Mucosa of descending colon (tissue), 3 donors: ENCODE measurements around the gene SORBS1. TPM values are rescaled to one million over a fixed set of nuclear protein-coding genes. Genes with fewer than 3 reads are reported as not detected.

Source experiments
- ATAC-seq: fragments of 200-7000 bp; cut with Tn5 transposase; one replicate; pipeline ENCODE4 v1.9.1; 2020; ENCODE audit warnings: mild to moderate bottlenecking, moderate library complexity
- DNase-seq, 3 donors: peaks; one replicate each; pipeline ENCODE4 v3.0.0-alpha.2; 2020
- H3K36me3 ChIP-seq: fragments of 200-600 bp; one replicate; pipeline ENCODE4 v1.8.0; 2021; ENCODE audit warnings: low read depth, mild to moderate bottlenecking
- H3K4me1 ChIP-seq: fragments of 200-600 bp; one replicate; pipeline ENCODE4 v1.8.0; 2021; ENCODE audit warnings: low read depth, mild to moderate bottlenecking
- H3K4me3 ChIP-seq: fragments of 200-600 bp; one replicate; pipeline ENCODE4 v1.8.0; 2021; ENCODE audit warnings: mild to moderate bottlenecking
- H3K9me3 ChIP-seq: fragments of 200-600 bp; one replicate; pipeline ENCODE4 v1.8.0; 2021; ENCODE audit warnings: mild to moderate bottlenecking
- intact Hi-C, 2 donors: fragments of 100-400 bp; cut with DNase I in 1 of 2; cut with micrococcal nuclease in 1 of 2; formaldehyde crosslinking; loops; one replicate each; pipeline versions ENCODE4 v1.11.0 to v1.11.1; 2022; cut with DNase I, micrococcal nuclease
- total RNA-seq, 3 donors: library from RNA; stranded (reverse); fragmentation: NEBNext Ultra II Directional in 2 of 3; extraction: Animal tissue kit (Norgen Biotek cat#: 25700) in 2 of 3; gene quantifications; one replicate each; pipeline versions ENCODE4 v1.2.1 to v1.2.4, GENCODE V29; 2021 to 2023
- TF ChIP-seq, protein P1 (sequence below): fragments of 200-600 bp; IDR thresholded peaks from one replicate; pipeline ENCODE4 v1.8.0; 2022; ENCODE audit warnings: antibody characterized with exemption, mild to moderate bottlenecking
- donor health status: DM: no; HTN: no; CAD: no; lungs with moderate emphysema.
- donor health status: DM: no; HTN: no; CAD: no.
- donor health status: DM: no; HTN: yes; CAD: no.

SORBS1 gene
- total RNA-seq, 3 donors from 2014 or later: 48.9 to 699 (median 99.3) TPM

DNA sequence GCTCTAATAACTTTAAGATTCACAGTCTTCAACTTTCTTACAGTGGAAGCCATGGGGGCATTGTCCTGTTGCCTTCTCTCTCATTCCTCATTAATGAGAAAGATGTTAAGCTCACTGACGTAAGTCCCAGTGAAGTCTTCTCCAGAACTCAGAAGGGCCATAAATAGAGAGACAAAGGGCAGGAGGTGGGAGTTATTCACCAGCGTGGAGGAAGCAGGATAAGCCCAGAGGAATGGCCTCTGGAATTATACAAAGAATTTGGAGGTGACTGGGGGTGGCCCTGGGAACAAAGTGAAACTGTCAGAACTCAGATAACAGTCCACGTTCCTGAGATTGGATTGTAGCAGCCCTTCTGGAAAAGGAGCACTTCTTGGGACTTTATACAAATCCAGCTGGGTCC is 52.4 kb downstream of the SORBS1 start:
- no peak for DNase-seq
- Histone ChIP-seq H3K4me1 (peaks cover 8% of the 10 kb centered on the region), H3K36me3 (no peaks in the 10 kb centered on the region), H3K4me3 (no peak overlapping the region), H3K9me3 (no peaks in the 10 kb centered on the region)
- ATAC-seq: peak; percentile 50
- intact Hi-C loops: no loop called here
- TF ChIP-seq, protein P1, sequence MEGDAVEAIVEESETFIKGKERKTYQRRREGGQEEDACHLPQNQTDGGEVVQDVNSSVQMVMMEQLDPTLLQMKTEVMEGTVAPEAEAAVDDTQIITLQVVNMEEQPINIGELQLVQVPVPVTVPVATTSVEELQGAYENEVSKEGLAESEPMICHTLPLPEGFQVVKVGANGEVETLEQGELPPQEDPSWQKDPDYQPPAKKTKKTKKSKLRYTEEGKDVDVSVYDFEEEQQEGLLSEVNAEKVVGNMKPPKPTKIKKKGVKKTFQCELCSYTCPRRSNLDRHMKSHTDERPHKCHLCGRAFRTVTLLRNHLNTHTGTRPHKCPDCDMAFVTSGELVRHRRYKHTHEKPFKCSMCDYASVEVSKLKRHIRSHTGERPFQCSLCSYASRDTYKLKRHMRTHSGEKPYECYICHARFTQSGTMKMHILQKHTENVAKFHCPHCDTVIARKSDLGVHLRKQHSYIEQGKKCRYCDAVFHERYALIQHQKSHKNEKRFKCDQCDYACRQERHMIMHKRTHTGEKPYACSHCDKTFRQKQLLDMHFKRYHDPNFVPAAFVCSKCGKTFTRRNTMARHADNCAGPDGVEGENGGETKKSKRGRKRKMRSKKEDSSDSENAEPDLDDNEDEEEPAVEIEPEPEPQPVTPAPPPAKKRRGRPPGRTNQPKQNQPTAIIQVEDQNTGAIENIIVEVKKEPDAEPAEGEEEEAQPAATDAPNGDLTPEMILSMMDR: no peak

DNA sequence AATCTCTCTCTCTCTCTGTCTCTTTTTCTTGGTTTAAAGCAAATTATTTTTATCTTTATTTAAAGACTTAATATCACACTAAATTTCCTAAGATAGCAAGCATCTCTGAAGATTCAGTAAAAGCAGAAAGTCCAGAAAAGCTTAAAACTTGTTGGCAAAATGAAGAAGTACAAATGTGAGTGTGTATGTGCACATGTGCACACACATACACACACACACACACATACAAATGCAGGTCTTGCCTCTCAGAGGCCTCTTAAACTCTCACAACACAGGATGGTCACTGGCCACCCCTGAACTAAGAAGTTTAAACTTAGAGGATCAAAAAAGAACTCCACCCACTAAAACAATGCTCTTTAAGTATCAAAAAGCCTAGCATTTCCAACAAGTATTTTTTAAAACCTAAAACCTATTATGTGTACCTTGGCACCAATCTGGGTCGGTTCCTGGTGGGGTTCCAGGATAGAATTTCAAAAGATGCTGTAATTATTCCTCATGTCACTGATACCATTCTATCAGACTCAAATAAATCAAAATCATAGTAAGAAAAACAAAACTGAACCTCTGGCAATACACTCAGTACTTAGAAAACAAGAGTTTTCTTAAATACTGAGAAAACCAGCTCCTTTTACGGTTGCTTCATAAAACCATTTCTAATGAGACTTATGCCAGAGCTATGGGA is 55.0 kb downstream of the SORBS1 start:
- DNase-seq (no peak), ATAC-seq (no peak)
- no peaks in the 10 kb centered on the region for H3K36me3 ChIP-seq
- intact Hi-C loops: no loop called here
- H3K9me3 ChIP-seq: no peaks in the 10 kb centered on the region
- TF ChIP-seq, protein P1: no peak
- no peak overlapping the region for H3K4me3 ChIP-seq
- peaks cover 7% of the 10 kb centered on the region for H3K4me1 ChIP-seq

- Histone ChIP-seq H3K9me3 (no peaks in the 10 kb centered on the region), H3K4me3 (no peak overlapping the region), H3K4me1 (peaks cover 7% of the 10 kb centered on the region), H3K36me3 (no peaks in the 10 kb centered on the region)
- TF ChIP-seq, protein P1: no peak
- intact Hi-C loops: no loop called here
- no peak for DNase-seq
- ATAC-seq: no peak
These were observed 55.5 kb downstream of the SORBS1 start for GRCh38 chr10:95505641-95506040.

- DNase-seq (no peak), ATAC-seq (no peak)
- TF ChIP-seq, protein P1: no peak
- intact Hi-C loops: no loop called here
- Histone ChIP-seq H3K4me1 (peaks cover 7% of the 10 kb centered on the region), H3K9me3 (no peaks in the 10 kb centered on the region), H3K4me3 (no peak overlapping the region), H3K36me3 (no peaks in the 10 kb centered on the region)
These were observed 56.0 kb downstream of the SORBS1 start for GRCh38 chr10:95505084-95505610.

DNA sequence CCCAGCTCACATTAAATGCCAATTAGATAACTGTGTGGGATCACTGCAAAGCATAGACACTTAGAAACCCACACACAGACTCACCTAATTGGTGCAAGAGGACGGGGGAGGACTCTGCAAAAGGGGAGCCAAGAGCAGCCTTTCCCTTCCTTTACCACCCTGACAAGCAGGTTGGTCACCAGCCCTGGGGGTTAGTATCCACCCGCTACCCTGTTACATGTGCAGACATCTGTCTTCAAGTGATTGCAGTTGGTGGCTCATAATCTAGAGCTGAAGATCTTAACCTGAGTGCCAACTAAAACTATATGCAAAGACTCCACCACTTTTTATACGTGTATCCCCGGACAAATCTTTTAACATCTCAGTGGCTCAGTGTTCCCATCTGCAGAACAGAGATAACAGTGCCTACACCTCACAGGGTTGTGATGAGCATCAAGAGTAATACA is 56.9 kb downstream of the SORBS1 start:
- DNase-seq (no peak), ATAC-seq (no peak)
- H3K4me3 ChIP-seq: no peak overlapping the region
- H3K9me3 ChIP-seq: no peaks in the 10 kb centered on the region
- H3K4me1 ChIP-seq: peaks cover 7% of the 10 kb centered on the region
- no peaks in the 10 kb centered on the region for H3K36me3 ChIP-seq
- intact Hi-C loops: no loop called here
- TF ChIP-seq, protein P1: no peak
